HTERT RPE-1 (cell line): Measurements from ENCODE around the gene CORO7.
"Not testable (repeated sequence)": the region's sequence is repeated elsewhere in the genome, so short reads cannot be mapped to it uniquely, and the experiment has no call there.

ENCODE experiments used
- in situ Hi-C: fragments of 300-500 bp; cut with MboI; formaldehyde crosslinking; loops from 4 replicates; pipeline ENCODE4 v1.14.3; 2020; ENCODE audit warnings: low sequenced_read_pairs

Gene CORO7

DNA sequence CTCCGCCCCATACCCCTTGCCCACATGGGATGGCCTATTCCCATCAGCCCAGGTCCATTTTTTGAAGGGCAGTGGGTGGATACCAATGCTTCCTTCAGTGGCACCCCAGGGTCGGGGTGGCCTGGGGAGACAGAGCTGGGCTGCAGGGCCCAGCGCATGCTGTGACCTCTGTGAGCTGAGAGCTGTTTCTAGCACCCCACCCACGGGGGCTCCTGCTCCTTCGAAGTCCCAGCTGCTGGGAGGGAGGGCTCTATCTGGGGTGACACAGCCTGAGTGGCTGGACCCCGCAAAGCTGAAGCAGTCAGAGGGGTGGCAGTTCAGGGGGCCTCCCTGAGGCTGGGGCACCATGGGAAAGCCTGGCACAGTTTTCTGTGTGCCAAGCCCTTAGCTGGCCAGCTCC, 76.0 kb downstream of the CORO7 start:
- in situ Hi-C loops, result no loop called here

DNA sequence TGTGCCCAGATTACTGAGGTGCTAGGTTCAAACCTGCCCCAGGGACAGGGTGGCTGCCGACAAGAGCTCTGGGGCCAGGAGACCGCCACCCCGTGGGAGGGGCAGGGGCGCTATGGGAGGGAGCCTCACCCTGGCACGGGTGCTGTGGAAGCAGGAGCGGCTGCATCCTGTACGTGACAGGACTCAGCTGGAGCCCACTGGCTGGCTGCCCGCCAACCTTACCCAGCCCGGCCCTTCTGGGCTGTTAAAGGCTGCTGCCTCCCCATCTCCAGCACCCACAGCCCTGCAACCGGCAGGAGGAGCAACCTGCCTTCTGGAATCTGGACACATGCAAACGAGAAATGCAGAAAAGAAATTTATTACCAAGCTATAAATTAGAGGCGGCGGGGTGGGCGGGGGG, 76.5 kb downstream of the CORO7 start:
- in situ Hi-C loops, result no loop called here

DNA sequence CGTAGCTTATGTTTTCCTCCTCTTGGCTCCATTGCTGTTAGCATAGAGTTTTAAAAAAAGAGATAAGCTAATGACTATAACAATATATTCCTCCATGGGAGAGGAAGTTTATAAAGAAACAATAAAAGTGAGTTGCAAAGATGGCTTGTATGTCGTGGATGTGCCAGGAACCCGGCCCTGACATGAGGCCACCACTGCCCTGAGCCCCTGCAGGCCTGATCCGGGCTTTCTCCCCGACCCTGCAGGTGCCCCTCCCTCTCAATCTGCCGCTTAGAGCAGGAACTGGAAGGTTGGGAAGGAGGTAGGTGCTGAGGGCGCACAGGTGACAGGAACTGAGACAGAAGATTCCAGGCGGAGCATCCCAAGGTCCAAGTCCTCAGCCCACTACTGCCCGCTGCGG, 76.9 kb downstream of the CORO7 start:
- in situ Hi-C loops, result no loop called here

DNA sequence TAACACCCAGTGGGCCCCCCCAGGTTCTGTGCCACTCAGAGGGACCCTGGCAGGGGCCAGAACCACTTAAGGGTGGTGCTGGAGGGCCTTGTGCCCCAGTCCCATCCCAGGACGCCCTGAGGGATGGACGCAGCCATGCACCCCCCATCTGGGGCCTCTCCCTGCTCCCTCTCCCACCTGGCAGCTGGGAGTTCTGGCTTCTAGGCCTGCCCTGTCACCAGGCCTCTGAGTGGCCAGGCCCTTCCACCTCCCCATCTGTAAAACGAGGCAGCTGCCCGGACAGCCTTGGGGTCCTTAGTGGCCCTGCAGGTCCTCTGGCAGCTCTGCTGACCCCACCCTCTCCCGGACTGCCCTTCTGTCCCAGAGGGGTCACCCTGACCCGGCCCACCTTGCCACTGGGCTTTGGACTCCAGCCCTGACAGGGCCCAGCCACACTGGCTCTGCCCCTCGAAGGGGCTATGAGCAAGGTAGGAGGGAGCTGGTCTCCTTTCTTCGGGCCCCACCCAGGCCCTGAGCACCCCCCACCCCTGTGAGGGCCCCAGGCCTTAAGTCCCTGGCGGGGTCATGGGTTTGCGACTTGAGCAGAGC, 77.6 kb downstream of the CORO7 start:
- in situ Hi-C loops, result no loop called here

- in situ Hi-C loops, result no loop called here
Observed at GRCh38 chr16:4338125-4338582, 78.2 kb downstream of the CORO7 start.

GRCh38 chr16:4337540-4338088, 78.8 kb downstream of the CORO7 start:
- in situ Hi-C loops, result no loop called here

GRCh38 chr16:4336701-4337539, 79.5 kb downstream of the CORO7 start:
- in situ Hi-C loops, result no loop called here

GRCh38 chr16:4334724-4335495, 81.5 kb downstream of the CORO7 start:
- in situ Hi-C loops, result no loop called here

GRCh38 chr16:4333714-4334113, 82.7 kb downstream of the CORO7 start:
- in situ Hi-C loops, result not testable (repeated sequence)

DNA sequence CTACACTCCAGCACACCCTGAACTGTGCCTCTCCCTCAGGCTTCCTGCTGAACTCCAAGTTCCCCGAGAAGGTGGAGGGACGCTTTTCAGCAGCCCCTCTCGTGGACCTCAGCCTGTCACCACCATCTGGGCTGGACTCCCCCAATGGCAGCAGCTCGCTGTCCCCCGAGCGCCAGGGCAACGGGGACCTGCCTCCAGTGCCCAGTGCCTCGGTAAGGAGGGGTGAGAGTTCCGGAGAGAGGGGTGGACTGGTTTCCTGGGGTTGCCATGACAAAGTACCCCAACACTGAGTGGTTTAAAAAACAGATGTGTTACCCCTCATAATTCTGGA, 83.1 kb downstream of the CORO7 start:
- in situ Hi-C loops, result no loop called here

DNA sequence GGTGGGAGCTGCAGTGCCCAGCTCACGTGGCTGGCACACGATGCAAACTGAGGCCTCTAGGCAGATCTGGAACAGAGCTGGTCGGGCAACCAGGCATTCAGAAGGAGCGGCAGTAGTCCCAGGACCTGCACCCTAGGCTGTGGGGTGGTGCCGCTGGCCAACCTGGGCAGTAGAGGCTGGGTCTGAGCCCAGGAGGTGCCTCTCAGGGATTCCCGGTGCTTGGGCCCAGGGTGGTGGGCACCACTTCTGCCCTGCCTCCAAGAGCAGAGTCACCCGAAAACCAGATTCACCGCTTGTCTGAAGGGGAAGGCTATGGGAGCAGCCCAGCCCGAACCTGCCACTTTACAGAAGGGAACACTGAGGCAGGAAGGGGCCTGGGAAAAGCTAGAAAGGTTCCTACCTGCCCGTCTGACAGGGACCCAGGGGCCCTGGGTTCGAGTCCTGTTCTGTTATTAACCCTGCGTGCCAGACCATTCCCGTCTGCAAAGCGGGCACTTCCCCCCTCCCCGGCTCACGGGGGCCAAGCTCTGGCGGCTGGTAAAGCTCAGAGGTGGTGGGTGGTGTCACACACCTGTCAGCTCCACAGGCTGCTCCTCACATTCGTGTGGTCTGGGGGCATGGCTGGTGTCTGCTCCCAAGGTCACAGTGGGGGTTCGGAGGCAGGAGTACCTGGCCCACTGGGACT, 83.6 kb downstream of the CORO7 start:
- in situ Hi-C loops, result no loop called here

GRCh38 chr16:4332083-4332482, 84.3 kb downstream of the CORO7 start:
- in situ Hi-C loops, result no loop called here

- in situ Hi-C loops, result no loop called here
Observed at GRCh38 chr16:4330277-4330874, 86.0 kb downstream of the CORO7 start.

GRCh38 chr16:4328782-4329775, 87.3 kb downstream of the CORO7 start:
- in situ Hi-C loops, result no loop called here

GRCh38 chr16:4328046-4328781, 88.2 kb downstream of the CORO7 start:
- in situ Hi-C loops, result no loop called here

DNA sequence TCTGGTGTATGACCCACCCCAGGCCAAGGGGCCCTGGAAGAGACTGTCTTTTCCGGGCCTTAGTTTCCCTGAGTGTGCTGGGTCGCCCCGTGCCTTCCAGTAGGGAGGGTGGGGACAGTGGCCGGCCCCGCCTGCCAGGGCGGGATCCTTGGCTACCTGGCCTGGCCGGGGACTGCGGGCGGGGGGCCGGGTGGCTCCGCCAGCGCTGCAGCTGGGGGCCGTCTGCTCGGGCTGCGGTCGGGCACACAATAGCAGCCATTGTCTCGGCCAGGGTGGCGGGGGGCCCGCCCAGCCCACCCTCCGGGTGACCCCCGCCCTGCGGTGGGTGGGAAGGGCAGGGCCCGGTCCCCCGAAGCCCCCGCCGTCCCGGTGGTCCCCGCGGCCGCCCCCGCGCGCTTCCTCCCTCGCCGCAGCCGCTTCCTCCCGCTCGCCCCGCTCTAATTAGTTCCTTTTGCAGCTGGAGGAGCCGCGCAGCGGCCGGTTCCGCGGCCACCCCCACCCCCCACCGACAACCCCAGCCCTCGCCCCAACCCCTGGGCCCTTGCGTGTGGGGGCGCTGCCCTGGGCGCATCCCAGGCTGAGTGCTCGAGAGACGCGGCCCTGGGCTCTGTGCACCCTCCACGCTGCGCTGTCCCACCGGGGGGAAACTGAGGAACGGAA, 88.9 kb downstream of the CORO7 start:
- in situ Hi-C loops, result no loop called here

DNA sequence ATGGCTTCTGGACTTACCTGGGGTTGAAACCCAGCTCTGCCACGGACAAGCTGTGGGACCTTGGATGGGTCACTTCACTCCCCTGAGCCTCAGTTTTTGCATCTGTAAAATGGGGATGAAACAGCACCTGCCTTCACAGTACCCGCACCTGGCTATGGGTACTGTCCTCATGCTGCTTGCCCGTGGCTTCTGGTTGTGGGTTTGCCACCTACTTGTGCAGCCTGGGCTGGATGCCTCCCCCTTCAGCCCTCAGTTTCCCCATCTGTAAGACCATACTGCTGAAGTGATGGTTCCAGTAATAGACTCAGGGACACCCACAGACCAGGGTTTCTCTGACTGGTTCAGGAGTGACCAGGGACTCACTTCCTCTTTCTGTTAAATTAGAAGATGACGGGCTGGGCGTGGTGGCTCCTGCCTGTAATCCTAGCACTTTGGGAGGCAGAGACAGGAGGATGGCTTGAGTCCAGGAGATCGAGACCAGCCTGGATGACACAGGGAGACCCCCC, 91.1 kb downstream of the CORO7 start:
- in situ Hi-C loops, result no loop called here
